A549 treated with GW870086 at 1 μM for 4 hours (cell line): ENCODE results near the gene VWA5A. TPM values are rescaled to one million over a fixed set of nuclear protein-coding genes. Genes with fewer than 3 reads are reported as not detected.

Experiments
- total RNA-seq: library from RNA; stranded (reverse); fragments of 200-300 nt; extraction: Qiagen RNA extraction; gene quantifications from 5 replicates; pipeline ENCODE4 v1.2.3, GENCODE V29; 2022; ENCODE audit warnings: low read depth

The VWA5A gene, protein sequence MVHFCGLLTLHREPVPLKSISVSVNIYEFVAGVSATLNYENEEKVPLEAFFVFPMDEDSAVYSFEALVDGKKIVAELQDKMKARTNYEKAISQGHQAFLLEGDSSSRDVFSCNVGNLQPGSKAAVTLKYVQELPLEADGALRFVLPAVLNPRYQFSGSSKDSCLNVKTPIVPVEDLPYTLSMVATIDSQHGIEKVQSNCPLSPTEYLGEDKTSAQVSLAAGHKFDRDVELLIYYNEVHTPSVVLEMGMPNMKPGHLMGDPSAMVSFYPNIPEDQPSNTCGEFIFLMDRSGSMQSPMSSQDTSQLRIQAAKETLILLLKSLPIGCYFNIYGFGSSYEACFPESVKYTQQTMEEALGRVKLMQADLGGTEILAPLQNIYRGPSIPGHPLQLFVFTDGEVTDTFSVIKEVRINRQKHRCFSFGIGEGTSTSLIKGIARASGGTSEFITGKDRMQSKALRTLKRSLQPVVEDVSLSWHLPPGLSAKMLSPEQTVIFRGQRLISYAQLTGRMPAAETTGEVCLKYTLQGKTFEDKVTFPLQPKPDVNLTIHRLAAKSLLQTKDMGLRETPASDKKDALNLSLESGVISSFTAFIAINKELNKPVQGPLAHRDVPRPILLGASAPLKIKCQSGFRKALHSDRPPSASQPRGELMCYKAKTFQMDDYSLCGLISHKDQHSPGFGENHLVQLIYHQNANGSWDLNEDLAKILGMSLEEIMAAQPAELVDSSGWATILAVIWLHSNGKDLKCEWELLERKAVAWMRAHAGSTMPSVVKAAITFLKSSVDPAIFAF
- total RNA-seq, result 0.21 to 0.34 TPM (median 0.27 TPM) in 5 replicates

DNA sequence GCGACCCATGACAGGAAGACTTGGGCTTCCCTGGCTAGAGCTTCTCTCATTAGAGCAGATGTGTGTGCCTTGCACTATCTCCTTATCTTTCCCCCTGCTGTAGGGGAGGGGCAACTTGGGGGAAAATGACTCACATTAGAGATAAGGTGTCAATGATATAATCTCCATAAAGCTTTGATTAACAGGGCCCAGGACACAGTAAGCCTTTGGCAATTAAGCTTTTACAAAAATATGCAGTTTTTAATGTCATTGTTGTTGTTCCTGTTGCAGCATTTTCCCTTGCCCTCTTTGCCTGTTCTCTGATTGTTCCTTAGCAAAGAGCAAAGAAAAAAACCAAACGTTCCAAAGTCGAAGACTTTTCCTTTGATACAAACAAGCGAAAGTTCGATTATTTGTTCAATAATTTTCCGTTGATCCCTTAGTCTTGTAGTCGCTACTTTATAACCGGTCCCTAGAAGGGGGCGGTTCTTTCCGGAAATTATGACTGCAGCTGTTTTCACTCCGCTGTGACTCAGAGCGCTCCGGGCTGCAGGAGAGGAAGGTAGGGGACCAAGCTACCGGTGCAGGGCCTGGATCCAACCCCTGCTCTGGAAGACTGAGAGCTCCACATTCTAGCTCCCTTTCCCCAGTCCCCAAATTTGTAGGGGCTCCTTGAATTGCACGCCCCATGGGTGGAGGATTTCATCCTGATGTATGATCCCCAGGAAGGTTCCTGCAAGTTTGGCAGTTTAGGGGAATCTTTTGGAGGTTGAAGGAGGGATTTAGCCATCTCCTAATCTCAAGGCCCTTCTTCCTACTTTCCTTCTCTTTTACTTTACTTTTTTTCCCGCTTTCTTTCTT is at the start of gene VWA5A:
TSS of gene VWA5A (plus strand) at position 509 of the 840 bp plus-strand sequence. CDS start 2,062 bp downstream, outside the sequence.

DNA sequence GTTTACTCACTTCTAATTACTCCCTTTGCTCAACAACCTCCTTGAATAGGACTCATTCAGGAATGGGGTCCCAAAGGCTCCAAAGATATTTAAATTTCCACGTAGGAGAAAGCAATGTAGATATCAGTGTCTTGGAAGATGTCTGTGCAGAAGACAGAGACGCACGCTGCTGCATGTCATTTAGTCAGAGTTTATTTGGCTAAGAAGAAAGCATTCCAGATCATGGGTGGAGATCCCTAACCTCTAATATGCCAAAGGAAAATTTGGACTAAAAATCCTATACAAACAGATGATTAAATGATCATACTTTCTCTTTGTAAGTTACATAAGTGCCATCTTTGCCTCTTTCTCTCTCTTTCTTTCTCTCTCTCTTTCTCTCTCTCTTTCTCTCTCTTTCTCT is 67.8 kb downstream of the VWA5A start, which contains the start of gene OR10D3:
TSS of gene OR10D3 (plus strand) at position 278 of the 400 bp plus-strand sequence. CDS start 1,925 bp downstream, outside the sequence.

Other genes with a start within 250 kb of the VWA5A start
- gene TMEM225, start 229.8 kb upstream of the VWA5A start, total RNA-seq, result not detected in 5 replicates
- gene OR8D4, start 213.3 kb upstream of the VWA5A start, total RNA-seq, result not detected in 5 replicates
- not detected in 5 replicates for gene OR4D5, start 175.8 kb upstream of the VWA5A start, total RNA-seq
- gene OR6T1, start 171.6 kb upstream of the VWA5A start, total RNA-seq, result not detected in 5 replicates
- gene OR10S1, start 137.7 kb upstream of the VWA5A start, total RNA-seq, result not detected in 5 replicates
- not detected in 5 replicates for gene OR10G6, start 120.3 kb upstream of the VWA5A start, total RNA-seq
- gene OR10G4, start 102.5 kb upstream of the VWA5A start, total RNA-seq, result not detected in 5 replicates
- not detected in 5 replicates for gene OR10G9, start 92.4 kb upstream of the VWA5A start, total RNA-seq
- gene OR10G8, start 88.7 kb upstream of the VWA5A start, total RNA-seq, result not detected in 5 replicates
- gene OR10G7, start 74.1 kb upstream of the VWA5A start, total RNA-seq, result not detected in 5 replicates
- gene OR10D3, start 67.9 kb downstream of the VWA5A start, total RNA-seq, result not detected in 5 replicates
- gene OR8G1, start 125.6 kb downstream of the VWA5A start, total RNA-seq, result not detected in 5 replicates
- gene OR8G5, start 140.9 kb downstream of the VWA5A start, total RNA-seq, result not detected in 5 replicates
- not detected in 5 replicates for gene OR8D1, start 198.5 kb downstream of the VWA5A start, total RNA-seq
- gene OR8D2, start 204.7 kb downstream of the VWA5A start, total RNA-seq, result not detected in 5 replicates